ENCODE data around the gene AFG1L.

The AFG1L gene

DNA sequence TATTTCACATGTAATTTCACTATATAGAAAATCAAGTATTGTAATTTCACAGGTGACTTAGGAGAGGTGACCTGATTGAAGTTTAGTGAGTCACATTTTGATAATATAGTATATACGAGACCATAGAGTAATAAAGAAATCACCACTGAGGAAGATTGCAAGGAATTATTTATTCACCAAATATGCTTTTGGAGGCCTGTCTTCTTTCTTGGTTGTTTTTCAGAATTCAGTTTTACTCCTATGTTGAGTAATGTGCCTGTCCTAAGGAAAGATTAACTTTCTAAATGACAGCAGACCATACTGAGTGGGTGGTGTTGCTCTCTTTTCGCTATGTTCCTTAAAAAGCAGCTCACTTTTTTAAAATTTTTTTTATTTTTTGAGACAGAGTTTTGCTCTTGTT is 178.3 kb downstream of the AFG1L start:
- no peak for DNase-seq (ENCODE audit: insufficient read length, low spot score)
- TF ChIP-seq POLR2AphosphoS5 (IDR thresholded peaks at IDR 0.05; ENCODE audit: low read depth, low read length) (no peak), SPI1 (IDR thresholded peaks at IDR 0.05; ENCODE audit: low read depth, low read length) (no peak), POLR2A (IDR thresholded peaks at IDR 0.05; ENCODE audit: low read depth, low read length) (no peak), PAX5 (IDR thresholded peaks at IDR 0.05; ENCODE audit: insufficient read depth, low read length, severe bottlenecking) (no peak), POU2F2 (IDR thresholded peaks at IDR 0.05; ENCODE audit: low read depth, low read length) (no peak), TAF1 (IDR thresholded peaks at IDR 0.05; ENCODE audit: low read depth, low read length) (no peak)
- FAIRE-seq: no peak

DNA sequence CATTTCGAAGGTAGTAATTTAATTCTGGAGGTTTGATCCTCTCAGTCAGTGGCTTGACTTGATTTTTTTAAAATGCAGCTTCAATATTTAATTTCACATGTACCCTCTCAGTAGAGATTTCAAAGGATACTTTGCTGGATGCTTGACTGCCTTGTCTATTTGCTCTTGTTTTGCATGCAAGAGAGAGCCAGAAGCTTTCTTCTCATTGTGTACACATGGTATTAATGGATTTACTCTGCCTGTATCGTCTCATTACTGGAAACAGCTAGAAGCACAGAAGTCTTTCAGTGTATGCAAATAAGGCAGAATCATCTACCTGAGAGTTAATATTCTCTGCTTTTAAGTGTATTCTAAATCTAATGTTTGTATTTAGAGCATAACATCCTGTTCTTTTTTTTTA is 181.5 kb downstream of the AFG1L start:
- TF ChIP-seq POU2F2 (IDR thresholded peaks at IDR 0.05; ENCODE audit: low read depth, low read length) (no peak), SPI1 (IDR thresholded peaks at IDR 0.05; ENCODE audit: low read depth, low read length) (no peak), TAF1 (IDR thresholded peaks at IDR 0.05; ENCODE audit: low read depth, low read length) (no peak)
- DNase-seq (ENCODE audit: insufficient read length, low spot score) (no peak), FAIRE-seq (no peak)

DNA sequence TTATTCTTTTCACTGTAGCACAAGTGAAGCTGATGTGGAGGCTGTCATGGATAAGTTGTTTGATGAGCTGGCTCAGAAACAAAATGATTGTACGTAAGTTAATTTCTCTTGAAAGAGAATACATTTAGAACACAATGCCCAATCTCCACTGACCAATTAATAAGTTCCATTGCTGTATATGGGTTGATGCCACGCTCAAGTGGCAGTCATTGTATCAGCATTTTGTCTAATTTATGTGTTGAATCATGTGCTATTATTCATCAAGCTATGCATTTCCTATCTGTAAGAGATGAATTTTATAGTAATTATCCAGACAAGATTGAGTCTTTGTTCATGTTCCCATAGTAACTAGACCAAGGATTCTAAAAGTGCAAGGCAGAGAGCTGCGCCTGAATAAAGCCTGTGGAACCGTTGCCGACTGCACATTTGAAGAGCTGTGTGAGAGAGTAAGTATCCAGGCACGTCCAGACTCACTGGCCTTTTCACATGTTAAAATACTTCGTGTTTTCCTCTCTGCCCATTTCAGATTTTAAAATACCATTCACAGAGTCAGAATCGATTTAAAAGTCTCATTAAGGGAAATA is 182.1 kb downstream of the AFG1L start:
- FAIRE-seq (no peak), DNase-seq (ENCODE audit: insufficient read length, low spot score) (no peak)
- no peak for TF ChIP-seq POU2F2 (IDR thresholded peaks at IDR 0.05; ENCODE audit: low read depth, low read length)
- no peak for TF ChIP-seq PAX5 (IDR thresholded peaks at IDR 0.05; ENCODE audit: insufficient read depth, low read length, severe bottlenecking)
- no peak for TF ChIP-seq TAF1 (IDR thresholded peaks at IDR 0.05; ENCODE audit: low read depth, low read length)
- TF ChIP-seq POLR2A (IDR thresholded peaks at IDR 0.05; ENCODE audit: low read depth, low read length): no peak
- no peak for TF ChIP-seq POLR2AphosphoS5 (IDR thresholded peaks at IDR 0.05; ENCODE audit: low read depth, low read length)
- TF ChIP-seq SPI1 (IDR thresholded peaks at IDR 0.05; ENCODE audit: low read depth, low read length): no peak

DNA sequence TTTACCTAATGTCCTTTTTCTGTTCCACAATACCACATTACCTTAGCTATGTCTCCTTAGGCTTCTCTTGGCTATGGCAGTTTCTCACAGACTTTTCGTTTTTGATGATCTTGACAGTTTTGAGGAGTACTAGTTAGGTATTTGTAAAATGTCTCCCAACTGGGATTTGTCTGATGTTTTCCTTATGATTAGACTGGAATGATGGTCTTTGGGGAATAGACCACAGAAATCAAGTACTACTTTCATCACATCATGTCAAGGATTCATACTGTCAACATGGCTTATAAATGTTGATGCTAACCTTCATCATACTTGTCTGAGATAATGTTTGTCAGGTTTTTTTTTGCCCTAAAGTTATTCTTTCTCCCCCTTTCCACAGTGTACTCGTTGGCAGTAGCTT is 187.7 kb downstream of the AFG1L start:
- TF ChIP-seq SPI1 (IDR thresholded peaks at IDR 0.05; ENCODE audit: low read depth, low read length): no peak
- TF ChIP-seq POLR2A (IDR thresholded peaks at IDR 0.05; ENCODE audit: low read depth, low read length): no peak
- TF ChIP-seq PAX5 (IDR thresholded peaks at IDR 0.05; ENCODE audit: insufficient read depth, low read length, severe bottlenecking): no peak
- TF ChIP-seq POLR2AphosphoS5 (IDR thresholded peaks at IDR 0.05; ENCODE audit: low read depth, low read length): no peak
- TF ChIP-seq TAF1 (IDR thresholded peaks at IDR 0.05; ENCODE audit: low read depth, low read length): no peak
- no peak for TF ChIP-seq POU2F2 (IDR thresholded peaks at IDR 0.05; ENCODE audit: low read depth, low read length)
- no peak for DNase-seq (ENCODE audit: insufficient read length, low spot score)
- no peak for FAIRE-seq

DNA sequence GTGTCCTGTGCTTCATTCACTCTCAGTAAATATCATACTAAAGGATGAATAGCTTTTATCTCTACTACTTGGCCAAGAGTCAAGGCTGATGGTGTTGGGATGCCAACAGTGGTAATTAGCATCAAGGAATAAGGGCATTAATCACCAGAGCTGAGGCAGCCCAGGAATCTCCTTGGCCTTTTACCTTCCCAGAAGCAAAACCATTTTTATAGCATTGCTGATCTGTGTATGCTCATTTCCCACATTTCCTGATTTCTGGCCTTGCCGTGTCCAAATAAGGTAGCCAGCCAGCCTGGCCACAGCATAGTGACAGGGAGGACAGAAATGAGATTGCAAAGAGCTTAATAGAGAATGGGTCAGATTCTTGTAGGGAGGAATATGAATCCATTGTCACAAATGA is 189.2 kb downstream of the AFG1L start:
- DNase-seq (ENCODE audit: insufficient read length, low spot score): no peak
- FAIRE-seq: no peak
- no peak for TF ChIP-seq POLR2A (IDR thresholded peaks at IDR 0.05; ENCODE audit: low read depth, low read length)
- TF ChIP-seq POLR2AphosphoS5 (IDR thresholded peaks at IDR 0.05; ENCODE audit: low read depth, low read length): no peak
- no peak for TF ChIP-seq PAX5 (IDR thresholded peaks at IDR 0.05; ENCODE audit: insufficient read depth, low read length, severe bottlenecking)
- TF ChIP-seq SPI1 (IDR thresholded peaks at IDR 0.05; ENCODE audit: low read depth, low read length): no peak
- no peak for TF ChIP-seq POU2F2 (IDR thresholded peaks at IDR 0.05; ENCODE audit: low read depth, low read length)
- TF ChIP-seq TAF1 (IDR thresholded peaks at IDR 0.05; ENCODE audit: low read depth, low read length): no peak

DNA sequence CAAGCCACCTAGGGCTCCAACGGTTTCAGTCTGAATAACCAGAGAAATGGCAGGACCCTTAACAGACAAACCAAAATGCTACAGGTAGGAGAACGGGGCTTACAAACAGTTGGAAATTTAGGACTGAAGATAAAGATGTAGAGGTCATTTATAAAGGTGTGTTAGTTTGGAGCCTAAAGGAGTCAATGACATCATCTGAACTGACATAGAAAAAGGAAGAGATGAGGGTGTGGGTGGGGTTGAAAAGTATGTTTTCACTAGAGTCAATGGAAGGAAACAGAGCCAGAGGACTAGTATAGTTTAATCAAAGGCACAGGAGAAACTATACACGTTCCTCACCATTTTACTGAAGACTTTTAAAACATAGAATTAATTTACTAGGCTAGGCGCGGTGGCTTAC is 194.8 kb downstream of the AFG1L start:
- DNase-seq (ENCODE audit: insufficient read length, low spot score) (no peak), FAIRE-seq (no peak)
- TF ChIP-seq POU2F2 (IDR thresholded peaks at IDR 0.05; ENCODE audit: low read depth, low read length): no peak
- no peak for TF ChIP-seq TAF1 (IDR thresholded peaks at IDR 0.05; ENCODE audit: low read depth, low read length)

DNA sequence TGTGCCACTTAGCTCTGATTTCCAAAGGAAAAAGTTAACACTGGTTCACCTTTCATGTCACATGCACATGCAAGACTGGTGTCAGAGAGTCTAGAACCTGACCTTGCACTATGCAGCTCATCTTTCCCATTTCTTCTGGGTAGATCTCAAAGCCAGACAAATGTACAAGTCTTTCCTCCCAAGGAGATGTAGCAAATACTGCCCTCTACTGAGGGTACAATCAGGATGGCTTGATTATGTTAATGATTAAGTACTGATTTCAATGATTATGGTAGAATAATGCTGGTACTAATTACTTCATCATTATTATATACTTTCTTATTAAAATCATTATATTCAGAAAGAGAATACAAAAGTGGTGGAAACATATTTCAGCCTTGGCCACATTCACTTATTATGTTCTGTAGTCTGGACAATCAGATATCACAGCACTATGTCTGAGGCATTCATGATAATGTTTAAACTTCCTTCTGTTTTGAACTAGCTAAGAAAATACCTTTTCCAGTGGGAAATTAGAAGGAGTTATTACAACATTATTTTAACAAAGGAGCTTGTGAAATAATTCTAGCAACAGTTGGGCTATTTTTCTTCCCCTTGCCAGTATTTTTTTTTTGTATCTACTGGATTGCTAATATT is 197.4 kb downstream of the AFG1L start:
- FAIRE-seq: peak; percentile 82
- TF ChIP-seq TAF1 (IDR thresholded peaks at IDR 0.05; ENCODE audit: low read depth, low read length) (no peak), POLR2AphosphoS5 (IDR thresholded peaks at IDR 0.05; ENCODE audit: low read depth, low read length) (no peak), SPI1 (IDR thresholded peaks at IDR 0.05; ENCODE audit: low read depth, low read length) (no peak), POU2F2 (IDR thresholded peaks at IDR 0.05; ENCODE audit: low read depth, low read length) (no peak), PAX5 (IDR thresholded peaks at IDR 0.05; ENCODE audit: insufficient read depth, low read length, severe bottlenecking) (no peak), POLR2A (IDR thresholded peaks at IDR 0.05; ENCODE audit: low read depth, low read length) (no peak)
- no peak for DNase-seq (ENCODE audit: insufficient read length, low spot score)

DNA sequence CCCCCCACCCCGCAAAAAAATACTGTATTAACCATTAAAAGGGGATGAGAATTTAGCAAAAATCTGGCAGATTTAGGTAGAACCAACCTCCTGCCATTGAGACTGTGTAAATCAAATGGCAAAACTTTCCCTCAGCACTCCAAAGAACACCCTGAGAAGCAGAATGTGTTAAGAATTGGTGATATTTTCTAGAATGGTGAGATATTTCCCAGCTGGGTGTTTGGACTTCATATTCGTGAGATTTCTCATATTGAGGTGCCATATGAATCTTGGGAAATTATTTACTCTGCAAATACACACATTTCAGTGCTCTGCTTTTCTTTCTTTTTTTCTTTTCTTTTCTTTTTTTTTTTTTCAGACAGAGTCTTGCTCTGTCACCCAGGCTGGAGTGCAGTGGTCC is 199.6 kb downstream of the AFG1L start:
- TF ChIP-seq TAF1 (IDR thresholded peaks at IDR 0.05; ENCODE audit: low read depth, low read length) (no peak), SPI1 (IDR thresholded peaks at IDR 0.05; ENCODE audit: low read depth, low read length) (no peak), POU2F2 (IDR thresholded peaks at IDR 0.05; ENCODE audit: low read depth, low read length) (no peak), PAX5 (IDR thresholded peaks at IDR 0.05; ENCODE audit: insufficient read depth, low read length, severe bottlenecking) (no peak), POLR2A (IDR thresholded peaks at IDR 0.05; ENCODE audit: low read depth, low read length) (no peak), POLR2AphosphoS5 (IDR thresholded peaks at IDR 0.05; ENCODE audit: low read depth, low read length) (no peak)
- no peak for FAIRE-seq
- DNase-seq (ENCODE audit: insufficient read length, low spot score): no peak

DNA sequence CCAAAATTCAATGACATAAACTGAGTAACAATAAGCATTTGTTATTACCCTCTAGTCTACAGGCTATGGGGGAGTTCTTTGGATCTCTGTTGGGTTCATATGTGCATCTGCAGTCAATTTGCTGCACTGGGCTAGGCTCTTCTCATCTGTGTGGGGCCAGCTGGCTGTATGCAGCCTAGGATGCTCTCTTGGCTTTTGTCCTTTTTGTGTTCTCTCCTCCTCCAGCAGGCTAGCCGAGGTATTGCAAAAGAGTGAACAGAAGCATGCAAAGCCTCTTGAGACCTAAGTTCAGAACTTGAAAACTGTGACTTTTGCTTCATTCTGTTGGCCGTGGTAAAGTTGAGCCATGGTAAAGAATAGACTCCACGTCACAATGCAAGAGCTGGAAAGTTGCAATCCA is 203.0 kb downstream of the AFG1L start:
- TF ChIP-seq SPI1 (IDR thresholded peaks at IDR 0.05; ENCODE audit: low read depth, low read length): no peak
- no peak for TF ChIP-seq POLR2AphosphoS5 (IDR thresholded peaks at IDR 0.05; ENCODE audit: low read depth, low read length)
- no peak for TF ChIP-seq POU2F2 (IDR thresholded peaks at IDR 0.05; ENCODE audit: low read depth, low read length)
- TF ChIP-seq PAX5 (IDR thresholded peaks at IDR 0.05; ENCODE audit: insufficient read depth, low read length, severe bottlenecking): no peak
- TF ChIP-seq TAF1 (IDR thresholded peaks at IDR 0.05; ENCODE audit: low read depth, low read length): no peak
- no peak for TF ChIP-seq POLR2A (IDR thresholded peaks at IDR 0.05; ENCODE audit: low read depth, low read length)
- DNase-seq (ENCODE audit: insufficient read length, low spot score): no peak
- peak; percentile 76 for FAIRE-seq

DNA sequence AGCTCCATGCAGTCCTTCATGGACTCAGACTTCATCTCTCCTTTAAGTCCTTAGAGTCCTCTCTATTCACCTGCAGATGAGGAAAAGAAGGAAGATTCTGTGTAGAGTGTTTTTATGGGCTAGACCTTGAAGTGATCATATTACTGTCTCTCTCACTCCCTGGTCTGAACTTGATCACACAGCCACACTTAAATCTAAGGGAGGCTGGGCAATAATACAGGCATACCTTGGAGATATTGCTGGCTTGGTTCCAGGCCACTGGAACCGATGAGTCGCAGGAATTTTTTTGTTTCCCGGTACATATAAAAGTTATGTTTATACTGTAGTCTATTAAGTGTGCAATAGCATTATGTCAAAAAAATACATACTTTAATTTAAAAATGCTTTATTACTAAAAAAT is 206.7 kb downstream of the AFG1L start:
- no peak for FAIRE-seq
- TF ChIP-seq SPI1 (IDR thresholded peaks at IDR 0.05; ENCODE audit: low read depth, low read length) (no peak), POU2F2 (IDR thresholded peaks at IDR 0.05; ENCODE audit: low read depth, low read length) (no peak), PAX5 (IDR thresholded peaks at IDR 0.05; ENCODE audit: insufficient read depth, low read length, severe bottlenecking) (no peak), POLR2A (IDR thresholded peaks at IDR 0.05; ENCODE audit: low read depth, low read length) (no peak), POLR2AphosphoS5 (IDR thresholded peaks at IDR 0.05; ENCODE audit: low read depth, low read length) (no peak), TAF1 (IDR thresholded peaks at IDR 0.05; ENCODE audit: low read depth, low read length) (no peak)
- DNase-seq (ENCODE audit: insufficient read length, low spot score): no peak

Data from GM12891 (cell line).